Kidney (tissue), 14 donors: Measurements from ENCODE around the gene SMARCAL1. TPM values are rescaled to one million over a fixed set of nuclear protein-coding genes. Genes with fewer than 3 reads are reported as not detected.

ENCODE experiments used
- DNase-seq, 5 donors: peaks; one replicate each; pipeline ENCODE4 v3.0.0-alpha.2; 2013 to 2020
- FAIRE-seq: peaks from 2 replicates; lab custom pipeline; 2012; peaks lifted over from hg19 to GRCh38; lab: Jason Lieb, UNC
- H3K27ac ChIP-seq, 2 donors: one replicate each; pipeline ENCODE4 v1.7.0; 2013; ENCODE audit warnings: low read depth in 2 of 2, low read length in 2 of 2, inconsistent platforms in 1 of 2
- H3K27me3 ChIP-seq: one replicate; pipeline ENCODE4 v1.7.1; 2013; ENCODE audit warnings: low read length, inconsistent platforms; ENCODE audit not compliant: control insufficient read depth, insufficient read depth
- H3K36me3 ChIP-seq, 3 donors: one replicate each; pipeline versions ENCODE4 v1.7.0 to v1.7.1; 2013; ENCODE audit warnings: low read length in 3 of 3, control low read depth in 1 of 3, inconsistent platforms in 1 of 3; ENCODE audit not compliant: insufficient read depth in 3 of 3, control insufficient read depth in 2 of 3
- H3K4me1 ChIP-seq, 3 donors: one replicate each; pipeline versions ENCODE4 v1.7.0 to v1.7.1; 2013; ENCODE audit warnings: low read length in 3 of 3, inconsistent platforms in 1 of 3, low read depth in 1 of 3; ENCODE audit not compliant: control insufficient read depth in 2 of 3, insufficient read depth in 2 of 3
- H3K4me3 ChIP-seq, 3 donors: one replicate each; pipeline versions ENCODE4 v1.7.0 to v1.8.1; 2013; ENCODE audit warnings: low read length in 3 of 3, control low read depth in 1 of 3, inconsistent platforms in 1 of 3
- H3K9ac ChIP-seq, 3 donors: one replicate each; pipeline versions ENCODE4 v1.7.0 to v1.7.1; 2013; ENCODE audit warnings: low read length in 3 of 3, control low read depth in 1 of 3, inconsistent platforms in 1 of 3
- H3K9me3 ChIP-seq, 3 donors: one replicate each; pipeline versions ENCODE4 v1.7.0 to v1.7.1; 2013; ENCODE audit warnings: low read length in 3 of 3, control low read depth in 1 of 3, inconsistent platforms in 1 of 3; ENCODE audit not compliant: control insufficient read depth in 2 of 3, insufficient read depth in 1 of 3
- intact Hi-C: fragments of 100-400 bp; cut with DNase I; formaldehyde crosslinking; loops from one replicate; pipeline ENCODE4 v1.11.1; 2022
- polyA plus RNA-seq: library from polyadenylated mRNA; stranded (reverse); fragments of 350-450 nt; fragmentation: Illumina TruSeq; extraction: RNeasy Lipid Tissue Mini Kit (QIAGEN cat#74804); gene quantifications from one replicate; pipeline ENCODE4 v1.2.3, GENCODE V29; 2014; ENCODE audit warnings: low read depth, low replicate concordance; ENCODE audit not compliant: insufficient read depth
- total RNA-seq: library from RNA; stranded (reverse); fragmentation: NEBNext Ultra II Directional; extraction: Animal tissue kit (Norgen Biotek cat#: 25700); gene quantifications from one replicate; pipeline ENCODE4 v1.2.1, GENCODE V29; 2021
- TF ChIP-seq, protein P1 (sequence below): IDR thresholded peaks from 3 replicates; pipeline ENCODE4 v1.5.1; 2012; ENCODE audit warnings: mild to moderate bottlenecking, moderate library complexity, borderline replicate concordance; ENCODE audit not compliant: insufficient read depth; ENCODE audit errors: extremely low read depth
- donor health status: control.
- donor health status: control.
- donor health status: control.
- donor health status: control.
- donor health status: control.
- donor health status: DM: yes; HTN: yes; CAD: no.
- donor health status: Normal renal cell carcinoma (clear cell type).

The SMARCAL1 gene
- total and polyA plus RNA-seq, 2 donors from 2014 or later: 9.7 to 17.3 TPM

DNA sequence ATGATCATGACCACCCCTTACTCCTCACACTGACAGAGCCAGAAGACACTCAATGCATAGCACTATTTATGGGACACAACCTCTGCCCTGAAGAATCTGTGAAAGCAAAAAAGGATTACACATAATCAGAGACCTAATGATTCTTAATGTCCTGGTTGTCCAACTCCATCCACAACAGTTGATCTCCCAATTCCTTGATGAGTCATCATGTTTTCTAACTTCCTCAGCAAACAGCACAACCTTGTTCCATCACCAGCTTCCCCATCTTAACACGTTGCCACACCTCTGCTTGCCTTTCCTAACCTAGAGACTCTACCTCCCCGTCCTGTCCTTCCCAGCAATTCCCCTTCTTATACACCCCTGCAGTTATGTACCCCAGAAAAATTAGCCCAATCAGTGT lies 26.8 kb upstream of the SMARCAL1 start:
- H3K36me3 ChIP-seq: no peaks in the 10 kb centered on the region
- intact Hi-C loops: no loop called here

DNA sequence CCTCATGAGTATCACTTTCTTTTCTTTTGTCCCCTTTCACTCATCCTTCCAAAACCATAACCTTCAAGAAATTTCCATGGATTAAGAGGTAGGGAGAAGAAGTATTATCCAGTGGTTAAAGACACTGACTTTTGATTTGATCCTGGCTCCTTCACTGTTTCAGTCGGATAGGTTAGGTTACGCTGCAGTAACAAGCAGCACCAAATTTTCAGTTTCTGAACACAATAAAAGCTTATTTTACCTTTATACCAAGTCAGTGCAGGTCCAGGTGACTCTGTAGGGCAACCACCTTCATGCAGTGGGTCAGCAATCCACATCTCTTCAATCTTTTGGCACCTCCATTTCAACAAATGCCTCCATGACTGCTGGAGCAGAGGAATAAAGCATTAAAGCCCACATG lies 25.0 kb upstream of the SMARCAL1 start:
- no peaks in the 10 kb centered on the region for H3K4me1 ChIP-seq
- no peak for DNase-seq
- TF ChIP-seq, protein P1, sequence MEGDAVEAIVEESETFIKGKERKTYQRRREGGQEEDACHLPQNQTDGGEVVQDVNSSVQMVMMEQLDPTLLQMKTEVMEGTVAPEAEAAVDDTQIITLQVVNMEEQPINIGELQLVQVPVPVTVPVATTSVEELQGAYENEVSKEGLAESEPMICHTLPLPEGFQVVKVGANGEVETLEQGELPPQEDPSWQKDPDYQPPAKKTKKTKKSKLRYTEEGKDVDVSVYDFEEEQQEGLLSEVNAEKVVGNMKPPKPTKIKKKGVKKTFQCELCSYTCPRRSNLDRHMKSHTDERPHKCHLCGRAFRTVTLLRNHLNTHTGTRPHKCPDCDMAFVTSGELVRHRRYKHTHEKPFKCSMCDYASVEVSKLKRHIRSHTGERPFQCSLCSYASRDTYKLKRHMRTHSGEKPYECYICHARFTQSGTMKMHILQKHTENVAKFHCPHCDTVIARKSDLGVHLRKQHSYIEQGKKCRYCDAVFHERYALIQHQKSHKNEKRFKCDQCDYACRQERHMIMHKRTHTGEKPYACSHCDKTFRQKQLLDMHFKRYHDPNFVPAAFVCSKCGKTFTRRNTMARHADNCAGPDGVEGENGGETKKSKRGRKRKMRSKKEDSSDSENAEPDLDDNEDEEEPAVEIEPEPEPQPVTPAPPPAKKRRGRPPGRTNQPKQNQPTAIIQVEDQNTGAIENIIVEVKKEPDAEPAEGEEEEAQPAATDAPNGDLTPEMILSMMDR: no peak
- H3K36me3 ChIP-seq: no peaks in the 10 kb centered on the region
- H3K27ac ChIP-seq: no peak overlapping the region
- H3K4me3 ChIP-seq: no peak overlapping the region
- FAIRE-seq: no peak
- intact Hi-C loops: no loop called here
- H3K9ac ChIP-seq: no peak overlapping the region
- no peaks in the 10 kb centered on the region for H3K9me3 ChIP-seq
- no peaks in the 10 kb centered on the region for H3K27me3 ChIP-seq

More for the DNA sequence above, 26.8 kb upstream of the SMARCAL1 start:
- Histone ChIP-seq H3K4me1 (no peaks in the 10 kb centered on the region), H3K27me3 (no peaks in the 10 kb centered on the region), H3K4me3 (no peak overlapping the region), H3K9me3 (no peaks in the 10 kb centered on the region), H3K27ac (no peak overlapping the region), H3K9ac (no peak overlapping the region)
- DNase-seq: no peak
- FAIRE-seq: no peak
- TF ChIP-seq, protein P1: no peak

DNA sequence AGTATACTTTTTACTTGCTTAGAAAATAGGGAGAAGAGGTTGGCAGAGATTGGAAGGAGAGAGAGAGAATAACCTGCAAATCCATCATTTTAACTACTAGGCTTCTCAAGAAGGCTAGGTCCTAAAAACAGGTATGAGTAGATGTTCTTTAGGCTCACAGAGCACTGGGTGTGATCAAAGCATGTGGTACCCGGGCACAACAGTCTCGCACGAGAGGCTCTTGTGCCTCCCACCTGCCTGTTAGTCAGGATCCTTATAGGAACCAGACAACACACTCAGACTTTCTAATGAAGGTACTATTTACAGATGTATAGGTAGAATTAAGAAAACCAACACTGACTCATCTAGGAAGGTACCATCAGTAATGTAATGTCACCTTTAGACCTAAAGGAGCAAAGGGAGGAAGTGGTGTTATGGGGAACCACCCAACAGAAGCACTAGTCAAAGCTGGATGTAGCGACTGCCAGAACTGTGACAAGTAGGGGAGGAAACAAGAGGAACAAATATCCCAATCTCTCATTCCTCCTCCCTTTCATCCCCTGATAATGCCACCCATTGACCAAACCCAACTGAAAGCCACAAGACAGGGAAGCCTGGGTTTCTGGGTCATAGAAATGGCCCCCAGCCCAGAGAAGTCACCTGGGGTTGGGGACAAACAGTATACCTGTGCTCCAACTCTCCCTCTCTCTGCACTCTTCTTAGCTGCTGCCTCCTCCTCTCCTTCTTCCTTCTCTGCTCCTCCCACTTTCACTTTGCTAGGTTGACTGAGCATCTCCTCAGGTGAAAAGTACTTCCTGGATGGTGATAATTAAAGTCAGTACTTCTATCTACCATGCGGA lies 24.0 kb upstream of the SMARCAL1 start:
- Histone ChIP-seq H3K9me3 (no peaks in the 10 kb centered on the region), H3K27me3 (no peaks in the 10 kb centered on the region), H3K4me3 (no peak overlapping the region), H3K27ac (no peak overlapping the region), H3K36me3 (no peaks in the 10 kb centered on the region), H3K4me1 (no peaks in the 10 kb centered on the region), H3K9ac (no peak overlapping the region)
- no peak for FAIRE-seq
- TF ChIP-seq, protein P1: no peak
- intact Hi-C loops: no loop called here
- DNase-seq: no peak
